ENCODE results near the gene RBFOX2. TPM values are rescaled to one million over a fixed set of nuclear protein-coding genes. Genes with fewer than 3 reads are reported as not detected.

The RBFOX2 gene
- total RNA-seq, 1 experiment from 2014 or later, result 81.1 TPM

GRCh38 chr22:35852076-35852475, 176.5 kb downstream of the RBFOX2 start:
- Histone ChIP-seq H3K36me3 (ENCODE audit: control insufficient read depth, insufficient read depth, low read length) (no peaks in the 10 kb centered on the region), H3K9me3 (ENCODE audit: control insufficient read depth, insufficient read depth, low read depth, low read length) (no peaks in the 10 kb centered on the region), H3K27me3 (ENCODE audit: control insufficient read depth, insufficient read depth, low read length) (no peaks in the 10 kb centered on the region), H3K4me1 (ENCODE audit: control insufficient read depth, insufficient read depth, low read length) (no peaks in the 10 kb centered on the region), H3K27ac (ENCODE audit: low read length) (no peak overlapping the region), H3K4me3 (ENCODE audit: low read depth in 2 of 2, low read length in 2 of 2) (no peak overlapping the region)
- ATAC-seq (no peak), DNase-seq (ENCODE audit: low read depth, low spot score) (no peak)
- intact Hi-C loops (cut with micrococcal nuclease; ENCODE audit: unreplicated experiment) (no loop called here), in situ Hi-C loops (cut with HindIII; ENCODE audit: low pct_unique_long_range_greater_than_20kb, low sequenced_read_pairs) (no loop called here)
- ChIA-PET CTCF (no interaction called here), POLR2A (interaction anchor here (0.7 kb wide), 1 partner anchor 145 kb away, joined by 8 read pairs; no protein-coding TSS in a partner anchor)
- TF ChIP-seq SIN3A (IDR thresholded peaks at IDR 0.05; ENCODE audit: borderline replicate concordance, insufficient read depth, low read depth, low read length) (no peak), POLR2AphosphoS5 (IDR thresholded peaks at IDR 0.05; ENCODE audit: low read depth, low read length) (no peak), CTCF (IDR thresholded peaks at IDR 0.05) (no peak), REST (IDR thresholded peaks at IDR 0.05; ENCODE audit: insufficient read depth in 1 of 2, low read depth in 2 of 2, low read length in 1 of 2) (no peak), TCF7L2 (IDR thresholded peaks at IDR 0.05; ENCODE audit: low read depth, low read length) (no peak)
- BruUV-seq (replicated peaks), result no TSS peak

GRCh38 chr22:35850831-35851230, 177.8 kb downstream of the RBFOX2 start:
- TF ChIP-seq POLR2AphosphoS5 (IDR thresholded peaks at IDR 0.05; ENCODE audit: low read depth, low read length) (no peak), CTCF (IDR thresholded peaks at IDR 0.05) (no peak), REST (IDR thresholded peaks at IDR 0.05; ENCODE audit: insufficient read depth in 1 of 2, low read depth in 2 of 2, low read length in 1 of 2) (no peak), SIN3A (IDR thresholded peaks at IDR 0.05; ENCODE audit: borderline replicate concordance, insufficient read depth, low read depth, low read length) (no peak), TCF7L2 (IDR thresholded peaks at IDR 0.05; ENCODE audit: low read depth, low read length) (no peak)
- Histone ChIP-seq H3K36me3 (ENCODE audit: control insufficient read depth, insufficient read depth, low read length) (no peaks in the 10 kb centered on the region), H3K4me1 (ENCODE audit: control insufficient read depth, insufficient read depth, low read length) (no peaks in the 10 kb centered on the region), H3K4me3 (ENCODE audit: low read depth in 2 of 2, low read length in 2 of 2) (no peak overlapping the region), H3K27ac (ENCODE audit: low read length) (no peak overlapping the region), H3K27me3 (ENCODE audit: control insufficient read depth, insufficient read depth, low read length) (no peaks in the 10 kb centered on the region), H3K9me3 (ENCODE audit: control insufficient read depth, insufficient read depth, low read depth, low read length) (no peaks in the 10 kb centered on the region)
- POLR2A ChIA-PET, result no interaction called here
- CTCF ChIA-PET, result no interaction called here
- no TSS peak for BruUV-seq (replicated peaks)
- no peak for ATAC-seq
- in situ Hi-C loops (cut with HindIII; ENCODE audit: low pct_unique_long_range_greater_than_20kb, low sequenced_read_pairs), result no loop called here
- no peak for DNase-seq (ENCODE audit: low read depth, low spot score)
- intact Hi-C loops (cut with micrococcal nuclease; ENCODE audit: unreplicated experiment), result no loop called here

Data from Panc1 (cell line).